Stimulated activated CD4-positive, alpha-beta T cell treated with anti-CD3 and anti-CD28 coated beads, Interleukin-15, amount 100 ng/mL, for 1 hour (primary cell): Measurements from ENCODE around the gene LIMS1.
"Not testable (repeated sequence)": the region's sequence is repeated elsewhere in the genome, so short reads cannot be mapped to it uniquely, and the experiment has no call there.

Experiments
- DNase-seq, 2 donors: peaks; one replicate each; pipeline ENCODE4 v3.0.0-alpha.2; 2020; ENCODE audit warnings: low read depth in 1 of 2, low spot score in 1 of 2

Gene LIMS1

DNA sequence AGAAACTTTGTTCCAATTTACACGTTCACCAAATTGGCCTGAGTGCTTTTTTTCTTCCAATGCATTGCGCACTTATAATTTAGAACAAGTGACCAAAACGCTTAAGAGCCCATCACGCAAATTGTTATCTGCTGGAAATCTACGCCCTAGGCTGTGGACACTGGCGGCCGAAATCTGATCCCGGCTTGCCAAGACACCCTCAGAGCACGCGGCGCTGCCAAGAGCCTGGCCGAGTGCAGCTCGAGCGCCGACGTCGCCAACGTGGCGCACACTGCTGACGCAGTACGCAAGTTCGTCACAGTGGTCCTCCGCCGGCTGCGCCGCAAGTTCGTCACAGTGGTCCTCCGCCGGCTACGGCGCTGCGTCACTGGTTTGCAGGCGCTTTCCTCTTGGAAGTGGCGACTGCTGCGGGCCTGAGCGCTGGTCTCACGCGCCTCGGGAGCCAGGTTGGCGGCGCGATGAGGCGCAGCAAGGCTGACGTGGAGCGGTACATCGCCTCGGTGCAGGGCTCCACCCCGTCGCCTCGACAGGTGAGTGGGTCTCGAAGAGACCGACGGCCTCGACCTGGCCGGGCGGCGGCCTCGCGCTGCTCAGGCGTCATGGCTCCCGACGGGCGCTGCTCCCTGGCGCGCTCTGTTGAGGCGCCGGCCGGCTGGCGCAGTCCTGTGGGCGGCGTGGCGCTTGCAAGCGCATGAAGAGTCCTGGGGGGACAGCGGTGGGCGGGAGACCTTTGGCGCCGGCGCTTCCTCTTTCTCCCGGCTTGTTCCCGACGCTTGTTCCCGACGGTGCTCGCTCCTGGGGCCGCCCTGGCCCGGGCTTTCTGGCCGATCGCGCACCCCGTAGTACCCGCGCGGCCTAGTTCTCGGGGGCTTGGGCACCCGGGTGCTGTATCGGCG, 185.1 kb downstream of the LIMS1 start, which contains the start of gene RANBP2:
Gene RANBP2, plus strand, starts transcription at position 334 of the 896 bp plus-strand sequence. Its CDS starts 125 bp downstream, at position 459.
- DNase-seq, result peak; percentile 78 to 88

DNA sequence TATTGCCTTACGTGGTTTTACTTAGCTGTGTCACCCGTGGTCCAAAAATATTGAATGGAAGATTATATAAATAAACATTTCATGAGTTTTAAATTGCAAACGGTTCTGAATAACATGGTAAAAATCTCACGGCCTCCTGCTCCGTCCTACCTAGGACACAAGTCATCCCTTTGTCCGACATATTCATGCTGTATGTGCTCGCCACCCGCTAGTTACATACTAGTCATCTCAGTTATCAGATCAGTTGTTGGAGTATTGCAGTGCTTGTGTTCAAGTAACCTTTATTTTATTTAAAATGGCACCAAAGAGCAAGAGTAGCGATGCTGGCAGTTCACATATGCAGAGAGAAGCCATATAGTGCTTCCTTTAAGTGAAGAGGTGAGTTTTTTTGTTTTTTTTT, 191.8 kb downstream of the LIMS1 start:
- not testable (repeated sequence) for DNase-seq

DNA sequence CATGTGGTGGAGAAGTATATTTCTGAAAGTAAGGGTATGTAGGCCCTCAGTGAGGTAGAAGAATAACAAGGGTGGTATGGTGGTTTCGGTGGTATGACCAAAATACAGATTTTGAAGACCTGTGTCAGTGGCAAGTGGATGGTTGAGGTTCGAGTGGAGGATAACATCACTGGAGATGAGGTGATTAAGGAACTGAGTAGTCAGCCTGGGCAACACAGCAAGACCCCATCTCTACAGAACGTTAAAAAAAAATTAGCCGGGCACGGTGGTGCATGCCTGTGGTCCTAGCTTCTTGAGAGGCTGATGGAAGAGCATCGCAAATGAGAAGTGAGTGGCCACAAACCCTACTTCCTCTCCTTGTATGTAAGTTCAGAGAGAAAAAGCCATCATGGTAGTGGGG, 200.4 kb downstream of the LIMS1 start:
- DNase-seq, result not testable (repeated sequence)
